ENCODE data around the gene FAM193B.
"Not testable (repeated sequence)": the region's sequence is repeated elsewhere in the genome, so short reads cannot be mapped to it uniquely, and the experiment has no call there.

Gene FAM193B

DNA sequence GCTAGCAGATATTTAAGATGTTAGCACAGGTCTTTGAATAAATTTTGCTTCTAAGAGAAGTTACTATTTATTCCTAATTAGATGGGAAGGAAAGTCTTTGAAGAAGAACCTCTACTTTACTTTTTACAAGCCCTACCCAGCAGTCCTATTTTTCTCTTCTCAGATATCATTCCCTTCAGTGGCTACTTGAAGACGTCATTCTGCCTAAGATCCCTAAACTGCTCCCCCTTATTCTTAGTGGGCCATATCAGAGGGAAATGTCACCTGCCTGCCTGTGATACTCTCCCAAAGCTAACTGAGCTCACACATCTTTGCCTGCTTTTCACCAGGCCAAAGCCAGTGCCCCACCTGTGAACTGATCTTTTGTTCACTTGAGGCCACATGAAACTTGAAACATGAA lies 21.1 kb upstream of the FAM193B start:
- no peak for DNase-seq

DNA sequence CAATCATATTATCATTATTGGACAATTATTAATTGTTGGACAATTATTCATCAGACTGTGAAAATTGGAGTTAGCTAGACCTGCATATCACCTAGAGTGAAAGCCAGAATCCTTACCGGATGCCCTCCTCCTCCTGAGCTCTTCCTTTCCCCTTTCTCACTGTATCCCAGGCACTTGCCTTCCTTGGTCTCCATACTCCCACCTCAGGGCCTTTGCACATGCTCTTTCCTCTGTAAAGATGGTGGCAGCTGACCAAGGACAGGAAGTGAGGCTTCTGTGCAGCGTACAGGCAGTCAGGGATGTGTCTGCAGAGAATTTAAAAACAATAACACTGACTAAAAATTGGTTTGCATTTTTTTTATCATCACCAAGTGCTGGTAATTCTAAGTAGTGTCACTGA lies 15.5 kb upstream of the FAM193B start:
- DNase-seq = no peak

DNA sequence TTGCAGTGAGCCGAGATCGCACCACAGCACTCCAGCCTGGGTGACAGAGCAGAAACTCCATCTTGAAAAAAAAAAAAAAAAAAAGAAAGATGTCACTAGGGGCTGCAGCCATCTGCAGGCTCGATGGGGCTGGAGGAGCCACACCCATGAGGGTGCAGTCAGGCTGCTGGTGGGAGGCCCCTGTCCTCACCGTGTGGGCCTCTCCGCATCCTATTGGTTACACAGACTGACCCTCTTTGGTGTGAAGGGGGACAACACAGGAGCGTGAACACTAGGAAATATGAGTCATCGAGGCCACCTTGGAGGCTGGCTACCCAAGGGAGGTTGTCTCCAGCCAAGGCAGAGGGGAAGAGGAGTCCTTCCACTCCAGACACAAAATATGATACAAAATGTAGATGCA lies 14.0 kb upstream of the FAM193B start:
- no peak for DNase-seq

DNA sequence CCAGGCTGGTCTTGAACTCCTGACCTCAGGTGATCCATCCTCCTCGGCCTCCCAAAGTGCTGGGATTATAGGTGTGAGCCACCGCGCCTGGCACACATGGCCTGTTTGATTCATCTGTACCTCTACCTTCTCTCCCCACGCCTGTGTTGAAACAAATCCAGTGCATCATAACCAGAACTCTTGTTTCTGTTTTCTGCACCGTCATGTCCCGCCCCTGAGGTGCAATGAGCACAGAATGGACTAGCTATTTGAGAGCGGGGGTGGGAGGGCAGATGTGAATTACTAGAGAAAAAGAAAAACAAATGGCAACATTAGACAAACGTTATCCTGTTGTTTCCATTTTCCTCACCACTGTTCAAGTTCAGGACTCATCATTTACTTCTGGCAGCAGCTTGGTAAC lies 10.7 kb upstream of the FAM193B start:
- DNase-seq = no peak

DNA sequence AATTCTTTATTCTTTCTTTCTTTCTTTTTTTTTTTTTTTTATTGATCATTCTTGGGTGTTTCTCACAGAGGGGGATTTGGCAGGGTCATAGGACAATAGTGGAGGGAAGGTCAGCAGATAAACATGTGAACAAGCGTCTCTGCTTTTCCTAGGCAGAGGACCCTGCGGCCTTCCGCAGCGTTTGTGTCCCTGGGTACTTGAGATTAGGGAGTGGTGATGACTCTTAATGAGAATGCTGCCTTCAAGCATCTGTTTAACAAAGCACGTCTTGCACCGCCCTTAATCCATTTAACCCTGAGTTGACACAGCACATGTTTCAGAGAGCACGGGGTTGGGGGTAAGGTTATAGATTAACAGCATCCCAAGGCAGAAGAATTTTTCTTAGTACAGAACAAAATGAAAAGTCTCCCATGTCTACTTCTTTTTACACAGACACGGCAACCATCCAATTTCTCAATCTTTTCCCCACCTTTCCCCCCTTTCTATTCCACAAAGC lies 5.1 kb upstream of the FAM193B start:
- not testable (repeated sequence) for DNase-seq

DNA sequence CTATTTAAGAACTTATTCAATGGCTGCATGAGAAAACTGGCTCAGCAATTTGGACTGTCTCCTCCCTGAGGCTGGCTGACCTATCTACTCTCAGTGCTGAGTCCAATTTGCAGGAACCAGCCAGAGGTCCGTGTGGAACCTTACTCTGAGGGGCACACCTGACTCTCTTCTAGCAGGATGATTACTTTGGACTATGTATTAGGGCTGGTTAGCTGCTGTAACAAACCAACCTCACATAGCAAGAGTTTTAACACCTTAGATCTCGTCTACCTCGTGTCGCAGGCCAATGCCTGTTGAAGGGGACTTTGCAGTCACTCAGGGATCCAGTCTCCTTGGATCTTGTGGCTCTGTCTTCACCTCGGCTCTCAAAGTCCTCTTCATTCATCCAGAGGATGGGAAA lies 3.4 kb upstream of the FAM193B start:
- DNase-seq = no peak

DNA sequence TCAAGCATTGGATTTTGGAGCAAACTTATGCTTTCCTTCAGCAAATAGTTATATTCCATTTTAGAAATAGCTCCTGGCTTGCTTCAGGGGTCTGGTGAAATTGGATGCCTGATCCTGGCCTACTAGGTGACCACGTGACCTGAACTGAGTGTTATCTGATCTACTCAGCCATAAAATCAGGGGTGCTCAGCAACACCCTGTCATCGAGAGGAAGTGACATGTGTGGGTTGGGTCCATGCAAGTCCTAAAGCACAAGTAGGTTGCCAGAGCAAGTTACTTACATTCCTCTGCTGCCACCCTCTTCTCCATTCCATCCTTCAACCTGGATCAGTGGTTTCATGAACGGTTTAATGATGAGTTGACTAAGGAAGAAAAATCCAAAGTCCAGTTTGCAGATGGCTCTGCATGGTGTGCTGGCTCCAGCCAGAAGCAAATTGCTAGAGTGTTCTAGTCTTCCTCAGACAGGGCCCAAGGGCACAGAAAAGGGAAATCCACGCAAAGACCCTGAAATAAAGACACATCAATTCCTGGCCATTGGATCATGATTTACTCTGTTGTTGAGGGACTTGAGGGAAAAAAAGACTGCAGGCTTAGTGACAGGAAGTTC lies 2.8 kb upstream of the FAM193B start:
- peak in 1 of 2 experiments; percentile 20 for DNase-seq

DNA sequence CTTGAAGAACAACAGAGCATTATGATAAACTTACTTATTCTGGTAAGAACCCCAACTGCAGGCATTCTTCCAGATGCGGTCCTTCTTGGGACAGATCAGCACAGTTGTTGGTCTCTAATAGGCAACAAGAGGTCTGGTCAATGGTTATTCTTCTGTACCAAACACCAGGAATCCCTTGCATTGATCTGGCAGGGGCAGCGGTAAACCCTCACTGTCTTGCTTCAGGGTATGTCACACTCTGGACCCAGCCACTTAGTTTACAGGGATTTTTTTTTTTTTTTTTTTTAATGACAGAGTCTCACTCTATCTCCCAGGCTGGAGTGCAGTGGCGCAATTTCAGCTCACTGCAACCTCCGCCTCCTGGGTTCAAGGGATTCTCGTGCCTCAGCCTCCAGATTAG lies 1.3 kb upstream of the FAM193B start:
- DNase-seq = no peak

DNA sequence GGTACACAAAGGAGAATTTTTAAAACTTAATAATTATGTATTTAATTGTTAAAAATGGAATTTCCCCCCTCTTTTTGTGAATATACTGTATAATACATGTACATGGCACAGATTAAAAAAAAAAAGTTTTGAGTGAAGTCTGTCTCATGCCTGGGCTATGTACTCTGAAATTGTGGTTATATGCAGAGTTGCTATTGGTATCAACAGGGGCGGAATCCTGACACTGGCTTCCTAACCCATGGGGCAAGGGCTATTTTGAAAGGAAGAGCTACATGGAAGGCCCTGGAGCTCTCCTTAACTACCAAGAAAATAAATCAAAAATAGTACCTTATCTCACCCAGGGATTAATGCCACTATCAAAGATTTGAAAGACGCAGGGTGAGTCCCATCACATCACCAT lies 865 bp upstream of the FAM193B start:
- DNase-seq = no peak

DNA sequence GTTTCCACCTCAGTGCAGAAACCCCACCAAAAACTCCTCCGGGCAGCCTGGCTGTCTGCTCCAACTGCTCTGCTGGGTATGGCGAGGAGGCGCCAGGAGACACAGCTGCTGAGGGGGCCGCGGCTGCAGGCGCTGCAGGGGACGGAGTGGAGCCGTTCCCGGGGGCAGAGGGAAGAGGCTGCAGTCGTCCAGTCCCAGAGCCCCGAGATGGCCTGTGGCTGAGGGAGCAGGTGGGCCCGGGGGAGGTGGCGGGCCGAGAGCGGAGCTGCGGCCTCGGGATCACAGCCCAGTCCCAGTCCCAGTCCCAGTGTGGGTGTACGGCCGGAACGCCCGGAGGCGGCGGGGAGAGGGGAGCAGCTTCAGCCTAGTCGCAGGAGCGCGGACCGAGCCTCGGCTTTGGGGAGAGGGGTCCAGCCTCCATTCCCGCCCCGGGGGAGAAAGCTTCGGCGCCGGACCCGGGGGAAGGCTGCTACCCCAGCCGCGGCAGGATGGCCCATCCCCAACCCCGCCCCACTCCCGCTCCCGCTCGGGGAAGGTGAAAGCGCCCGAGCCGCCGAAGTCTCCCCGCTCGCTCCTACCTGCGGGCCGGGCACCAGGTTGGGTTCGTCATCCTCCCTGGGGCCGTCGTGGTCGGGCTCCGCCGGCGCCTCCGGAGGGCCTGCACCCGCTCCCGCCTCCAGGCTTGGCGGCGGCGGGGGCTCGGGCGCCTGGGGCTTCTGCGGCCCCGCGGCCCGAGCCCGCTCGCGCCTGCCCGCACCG lies 513 bp downstream of the FAM193B start:
- peak in 1 of 2 experiments; percentile 47 for DNase-seq

DNA sequence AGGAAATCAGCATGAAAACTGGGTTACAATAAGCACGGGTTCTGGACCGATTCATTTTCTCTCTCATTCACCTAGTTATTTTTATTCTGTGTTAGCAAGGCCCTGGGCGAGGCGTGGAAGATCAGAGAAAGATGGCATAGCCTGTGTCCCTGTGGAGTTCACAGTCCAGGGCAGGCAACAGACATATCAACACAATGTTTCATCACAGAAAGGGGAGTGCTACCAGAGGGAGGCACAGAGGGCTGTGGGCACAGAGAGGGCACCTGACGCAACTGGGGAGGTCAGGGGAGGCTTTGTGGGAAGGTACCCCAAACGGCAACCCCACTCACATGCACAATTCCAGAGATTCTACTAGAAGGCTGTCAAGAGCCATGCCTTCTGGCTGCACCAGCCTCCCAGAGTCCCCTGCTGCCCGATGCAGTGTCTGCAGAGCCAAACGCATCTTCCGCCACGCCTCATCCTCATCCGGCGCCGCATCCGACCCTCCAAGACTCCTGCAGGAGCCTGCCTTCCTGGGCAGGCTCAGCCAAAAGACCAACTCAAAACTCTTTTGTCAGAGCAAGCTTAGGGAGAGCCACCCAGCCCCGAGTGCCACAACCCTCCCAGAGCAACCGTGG lies 1.4 kb downstream of the FAM193B start:
- no peak for DNase-seq

DNA sequence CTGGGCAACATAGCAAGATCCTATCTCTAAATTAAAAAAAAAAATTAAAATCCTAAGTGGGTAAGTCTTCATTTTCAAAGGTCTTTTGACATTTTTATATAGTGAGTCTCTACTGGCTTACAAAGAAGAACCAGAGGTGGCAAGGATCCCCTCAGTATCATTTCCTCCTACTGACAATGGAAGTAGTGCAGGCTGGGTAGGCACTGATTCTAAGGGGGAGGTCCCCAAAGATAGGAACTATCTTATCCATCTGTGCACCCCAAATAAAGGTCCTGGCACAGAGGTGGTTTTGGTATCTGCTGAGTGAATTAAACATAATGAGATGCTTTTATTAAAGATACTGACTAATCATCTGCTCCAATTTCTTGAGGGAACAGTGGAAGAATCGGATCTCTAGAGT lies 4.2 kb downstream of the FAM193B start:
- no peak for DNase-seq

DNA sequence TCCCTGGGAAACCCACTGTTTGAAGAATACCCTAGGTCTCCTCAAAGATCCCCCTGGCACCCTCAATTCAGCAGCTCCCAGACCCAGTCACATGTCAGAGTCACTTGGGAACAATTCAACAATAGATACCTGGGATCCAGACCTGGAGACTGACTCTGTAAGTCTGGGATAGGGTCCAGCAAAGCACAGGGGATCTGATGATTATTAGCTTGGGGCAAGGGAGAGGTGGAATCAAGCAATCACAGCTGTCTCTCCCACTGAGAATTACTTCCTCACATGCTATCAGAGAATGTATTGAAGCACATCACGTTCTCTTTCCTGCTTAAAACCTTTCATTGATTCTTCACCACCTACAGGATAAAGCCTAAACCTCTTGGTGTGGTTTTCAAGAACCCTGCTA lies 5.9 kb downstream of the FAM193B start:
- DNase-seq = no peak

DNA sequence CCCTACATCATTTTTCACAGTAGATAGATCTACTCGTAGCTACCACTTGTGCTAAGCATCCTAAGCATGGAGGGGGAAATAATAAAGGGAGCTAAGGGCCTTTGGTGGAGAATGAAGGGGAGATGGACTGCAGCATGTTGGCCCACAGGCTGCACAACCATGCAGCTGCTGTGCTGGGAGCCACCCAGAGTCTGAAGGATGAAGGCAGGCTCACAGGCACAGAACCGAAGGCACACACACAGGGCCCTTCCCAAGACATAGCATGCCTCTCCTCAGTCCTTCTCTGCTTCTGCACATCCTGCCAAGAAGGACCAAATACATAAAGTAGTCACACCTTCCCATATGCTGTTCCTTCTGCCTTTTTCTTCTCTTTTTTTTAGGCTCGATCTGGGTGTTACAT lies 6.6 kb downstream of the FAM193B start:
- DNase-seq = no peak

DNA sequence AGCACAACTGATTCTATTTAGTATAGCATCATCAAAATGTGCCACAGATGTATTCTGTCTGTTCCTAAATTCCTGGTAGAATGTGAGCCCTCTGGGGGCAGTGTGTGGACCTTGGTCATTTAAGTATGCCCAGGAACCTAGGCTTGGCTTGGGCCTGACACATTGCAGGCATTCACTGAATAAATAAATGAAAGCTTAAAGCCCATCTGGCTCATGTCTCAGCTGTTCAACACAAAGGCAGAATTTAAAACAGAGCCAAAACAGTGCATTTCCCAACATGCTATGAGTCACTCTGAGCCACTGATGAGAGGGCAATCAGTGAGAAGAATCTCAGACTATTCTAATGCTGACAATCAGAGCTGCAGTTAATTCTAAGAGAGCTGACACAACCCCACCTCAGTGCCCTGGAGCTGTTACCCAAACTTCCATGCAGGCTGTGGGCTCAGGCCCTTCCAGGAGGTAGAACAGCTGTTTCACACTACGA lies 8.1 kb downstream of the FAM193B start:
- DNase-seq = no peak

DNA sequence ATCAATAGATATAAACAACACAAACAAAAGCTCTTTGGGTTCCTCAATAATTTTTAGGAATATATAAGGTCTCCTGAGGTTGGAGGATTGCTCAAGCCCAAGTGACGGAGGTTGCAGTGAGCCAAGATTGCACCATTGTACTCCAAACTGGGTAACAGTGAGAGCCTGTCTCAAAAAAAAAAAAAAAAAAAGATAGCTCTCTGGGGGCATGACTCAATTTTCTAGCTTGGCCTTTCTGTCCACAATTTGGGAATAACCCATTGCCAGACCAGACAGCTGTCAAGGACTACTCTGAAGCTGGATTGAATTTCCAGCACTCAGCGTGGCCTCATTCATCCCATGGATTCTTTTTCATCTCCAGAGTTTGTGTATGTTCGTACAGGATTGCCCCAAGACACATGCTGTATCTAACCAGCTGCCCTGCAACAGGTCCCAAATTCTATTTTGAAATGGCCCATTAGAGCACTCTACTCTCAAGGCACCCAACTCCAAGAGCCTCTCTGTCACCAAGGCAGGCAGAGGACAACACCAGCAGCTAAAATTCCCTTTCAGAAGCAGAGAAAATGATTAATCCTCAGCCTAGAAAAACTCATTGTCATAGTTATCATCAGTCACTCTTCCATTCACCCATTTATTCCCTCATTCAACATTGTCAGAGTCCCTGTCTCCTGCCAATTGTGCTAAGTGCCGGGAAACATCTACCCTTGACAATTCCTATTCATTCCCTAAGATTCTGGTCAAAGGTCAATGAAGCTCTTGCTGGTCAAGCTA lies 8.7 kb downstream of the FAM193B start:
- no peak for DNase-seq

DNA sequence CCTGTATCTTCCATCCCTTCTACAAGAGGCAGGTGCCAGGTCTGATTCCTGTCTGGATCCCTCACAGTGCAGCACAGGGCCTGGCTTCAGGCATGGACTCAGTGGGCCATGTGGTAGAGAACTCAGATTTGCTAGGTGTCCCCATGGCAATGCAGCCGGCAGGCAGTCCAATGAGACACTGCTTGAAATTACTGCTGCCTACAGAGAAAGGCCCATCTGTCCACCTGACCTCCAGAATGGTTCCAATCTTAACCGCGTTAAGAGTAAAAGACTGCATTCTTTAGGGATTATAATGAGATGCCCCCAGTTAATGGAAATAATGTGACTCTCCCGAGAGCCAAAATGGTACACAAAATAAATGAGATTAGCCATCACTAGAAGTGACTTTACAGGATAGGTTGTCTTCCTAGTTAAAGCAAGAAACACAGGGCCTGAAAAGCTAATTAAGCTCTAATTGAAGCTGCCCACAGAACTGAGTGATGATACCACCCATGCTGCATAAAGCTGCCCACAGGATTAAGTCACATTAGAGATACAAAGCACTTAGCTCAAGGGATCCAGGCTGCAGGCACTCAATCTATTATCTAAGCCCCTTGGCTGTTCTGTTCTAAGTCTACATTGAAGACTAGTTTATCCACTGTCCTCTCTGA lies 11.4 kb downstream of the FAM193B start:
- DNase-seq = no peak

DNA sequence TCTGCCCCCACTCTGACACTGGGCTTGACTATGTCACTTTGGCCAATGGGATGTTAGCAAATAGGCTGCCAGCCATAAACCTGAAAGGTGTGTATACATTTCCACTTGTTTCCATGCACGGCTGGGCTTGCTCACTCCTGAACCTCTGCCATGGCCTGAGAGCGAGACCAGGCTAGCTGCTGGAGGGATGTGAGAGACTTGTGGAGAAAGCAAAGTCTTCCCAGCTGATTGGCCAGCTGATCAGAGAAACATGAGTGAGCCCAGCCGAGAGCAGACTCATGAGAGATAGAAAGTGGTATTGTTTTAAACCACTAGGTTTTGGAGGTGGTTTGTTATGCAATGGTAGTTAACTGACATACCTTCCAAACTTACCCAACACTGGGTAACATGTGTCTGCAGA lies 13.9 kb downstream of the FAM193B start:
- no peak for DNase-seq

DNA sequence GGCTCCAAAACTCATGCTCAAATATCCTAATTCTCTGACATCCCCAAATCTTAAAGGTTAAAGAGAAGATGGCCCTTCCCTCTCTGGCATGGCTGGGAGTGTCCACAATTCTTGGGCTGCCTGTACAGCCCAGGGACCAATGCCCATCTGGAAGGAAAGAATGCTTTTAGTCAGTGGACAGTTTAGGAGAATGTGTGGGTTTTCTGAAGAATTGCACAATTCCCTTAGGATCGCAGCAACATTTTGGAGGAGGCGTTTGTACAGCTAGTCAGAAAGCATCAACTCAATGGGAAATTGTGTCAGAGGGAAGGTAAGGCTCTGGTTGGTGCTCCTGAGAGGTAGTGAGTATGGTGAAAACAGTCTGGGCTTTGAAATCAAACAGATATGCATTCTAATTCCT lies 15.0 kb downstream of the FAM193B start:
- no peak for DNase-seq

DNA sequence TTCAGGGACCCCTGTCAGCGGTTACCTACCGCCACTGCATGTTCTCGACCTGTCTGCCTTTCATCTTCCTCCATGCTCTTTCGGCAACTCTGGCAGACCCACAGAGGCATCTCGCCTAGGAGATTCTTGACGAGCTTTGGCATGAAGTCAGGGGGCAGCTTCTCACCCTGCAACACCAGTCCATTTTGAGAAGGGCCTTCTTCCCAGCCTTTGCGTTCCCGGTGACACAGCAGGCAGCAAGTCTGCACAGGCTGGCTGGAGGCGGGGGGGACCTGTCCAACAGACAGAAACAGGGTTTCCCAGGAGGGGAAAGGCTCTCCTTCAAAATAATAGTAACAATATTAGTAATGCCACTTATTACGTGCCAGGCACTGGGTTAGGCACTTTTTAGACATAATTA lies 15.5 kb downstream of the FAM193B start:
- no peak for DNase-seq

DNA sequence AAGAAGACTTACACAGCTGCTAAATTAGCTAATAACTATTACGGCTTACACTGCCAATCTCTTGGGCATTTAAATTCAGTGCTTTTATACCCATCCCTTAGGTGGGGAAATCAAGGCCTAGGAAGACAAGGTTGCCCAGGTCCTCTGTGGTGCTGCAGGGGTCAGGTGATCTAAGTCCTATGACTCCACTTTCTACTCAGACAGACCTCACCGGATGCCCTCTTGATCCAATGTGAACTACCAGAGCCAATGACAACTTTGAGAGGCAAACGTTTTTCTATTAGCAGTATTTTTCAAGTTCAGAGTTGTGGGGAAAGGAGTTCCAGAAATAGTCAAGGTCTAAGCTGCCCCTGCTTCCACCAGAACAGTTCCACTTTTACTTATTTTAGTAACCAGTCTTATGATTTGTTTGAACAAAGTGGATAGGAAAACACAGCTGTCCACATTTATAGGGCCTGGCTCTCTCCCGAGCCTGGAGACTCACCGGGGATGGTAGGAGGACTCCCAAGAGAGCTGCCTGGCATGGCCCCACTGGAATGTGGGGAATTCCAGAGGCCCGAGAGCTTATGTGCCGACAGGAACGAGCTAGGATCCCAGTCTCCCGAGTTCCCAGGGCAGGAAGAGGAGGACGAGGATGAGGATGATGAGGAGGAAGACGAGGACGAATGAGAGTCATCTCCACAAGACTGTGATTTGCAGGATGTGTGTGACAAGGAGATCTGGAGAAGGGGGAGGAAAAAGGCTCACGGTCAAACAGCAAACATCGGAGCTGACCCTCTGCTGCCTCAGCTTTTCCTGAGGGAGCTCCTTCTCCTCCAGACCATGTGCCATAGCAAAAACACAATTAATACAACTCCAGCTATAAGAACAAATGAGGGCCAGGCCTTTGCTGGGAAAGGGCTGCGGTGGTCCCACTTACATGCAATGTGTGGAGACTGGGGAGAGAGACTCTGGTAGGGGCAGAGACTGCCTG lies 16.7 kb downstream of the FAM193B start:
- no peak for DNase-seq

DNA sequence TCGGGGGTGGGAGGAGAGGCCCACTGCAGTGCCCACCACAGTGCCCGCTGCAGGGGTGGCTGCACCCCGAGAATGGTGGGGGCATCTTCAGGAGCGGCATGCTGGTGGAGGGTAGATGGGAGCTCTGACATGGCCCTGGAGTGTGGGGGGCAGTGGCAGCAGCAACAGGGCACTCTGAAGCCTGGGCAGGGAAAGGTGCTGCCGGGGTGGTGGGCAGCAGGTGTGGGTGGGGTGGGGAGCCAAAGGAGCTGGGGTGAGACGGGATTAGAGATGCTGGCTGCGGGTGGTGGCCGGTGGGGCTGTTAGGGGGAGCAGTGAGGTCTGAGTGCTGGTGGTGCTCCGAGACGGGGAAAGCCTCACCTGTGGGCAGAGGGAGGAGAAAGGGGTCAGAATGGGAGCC lies 18.0 kb downstream of the FAM193B start:
- DNase-seq = no peak

Data from NCI-H526 (cell line).